ENCODE results near the gene ERC2. TPM values are rescaled to one million over a fixed set of nuclear protein-coding genes. Genes with fewer than 3 reads are reported as not detected.
"Not testable (repeated sequence)": the region's sequence is repeated elsewhere in the genome, so short reads cannot be mapped to it uniquely, and the experiment has no call there.

ERC2 gene
- 0.51 TPM in 1 of 2 replicates, not detected in the other for total RNA-seq (2012; rRNA removed)

DNA sequence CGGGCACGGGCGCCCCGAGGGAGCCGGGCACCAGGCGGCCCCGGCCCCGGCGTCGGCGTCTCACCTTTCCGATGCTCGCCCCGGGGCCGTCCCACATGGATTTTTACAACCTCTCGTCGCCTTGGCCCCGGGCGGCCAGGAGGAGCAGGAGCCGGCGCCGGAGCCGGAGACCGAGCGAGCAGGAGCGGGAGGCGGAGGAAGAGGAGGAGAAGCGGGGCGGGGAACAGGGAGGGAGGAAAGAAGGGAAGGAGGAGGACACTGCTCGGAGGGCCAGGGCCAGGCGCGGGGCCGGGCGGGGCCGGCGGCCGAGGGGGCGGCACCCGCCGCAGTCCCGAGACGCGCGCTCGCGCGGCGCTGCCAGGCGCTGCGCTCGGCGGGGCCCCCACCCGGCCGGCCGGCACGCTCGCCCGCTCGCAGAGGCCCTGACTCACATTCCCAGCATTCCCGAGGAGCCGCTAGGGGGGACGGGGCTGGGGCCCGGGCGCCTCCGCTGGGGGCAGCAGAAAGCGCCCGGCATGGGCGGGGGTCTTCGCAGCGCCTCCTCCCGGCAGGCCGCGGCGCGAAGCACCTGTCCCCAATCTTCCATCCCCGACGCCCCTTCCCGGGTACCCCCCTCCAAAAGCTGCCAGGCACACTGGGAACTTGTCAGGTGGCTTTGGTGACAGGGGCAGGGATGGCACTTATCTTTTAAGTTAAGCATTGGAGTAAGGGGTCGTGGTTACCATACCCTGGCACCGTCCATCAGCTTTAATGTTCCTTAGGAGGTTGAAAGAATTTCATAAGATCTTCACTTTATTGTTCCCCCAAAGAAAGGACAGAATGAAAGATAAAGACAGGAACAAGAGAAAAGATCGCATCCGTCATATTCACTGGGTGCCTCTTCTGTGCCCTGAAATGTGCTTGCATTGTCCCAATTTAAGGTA, at the start of gene ERC2:
Gene ERC2 (minus strand): TSS at position 284 of the 923 bp plus-strand sequence.
- H3K27me3 ChIP-seq (ENCODE audit: control insufficient read depth, insufficient read depth, low read length): peaks cover 28% of the 10 kb centered on the region
- H3K9ac ChIP-seq (ENCODE audit: low read depth, low read length): no peak within 1 kb of the TSS
- H3K4me2 ChIP-seq (ENCODE audit: low read length): peak within 1 kb of the TSS; percentile 85
- H3K36me3 ChIP-seq (ENCODE audit: insufficient read depth, low read length): no peaks in the 10 kb centered on the region
- peaks cover 5% of the 10 kb centered on the region for H3K4me1 ChIP-seq (ENCODE audit: control insufficient read depth, insufficient read depth, low read length)
- no peaks in the 10 kb centered on the region for H3K9me3 ChIP-seq (replicated peaks; ENCODE audit: low read length)
- peak within 1 kb of the TSS; percentile 68 for H3K4me3 ChIP-seq (ENCODE audit: low read length)

DNA sequence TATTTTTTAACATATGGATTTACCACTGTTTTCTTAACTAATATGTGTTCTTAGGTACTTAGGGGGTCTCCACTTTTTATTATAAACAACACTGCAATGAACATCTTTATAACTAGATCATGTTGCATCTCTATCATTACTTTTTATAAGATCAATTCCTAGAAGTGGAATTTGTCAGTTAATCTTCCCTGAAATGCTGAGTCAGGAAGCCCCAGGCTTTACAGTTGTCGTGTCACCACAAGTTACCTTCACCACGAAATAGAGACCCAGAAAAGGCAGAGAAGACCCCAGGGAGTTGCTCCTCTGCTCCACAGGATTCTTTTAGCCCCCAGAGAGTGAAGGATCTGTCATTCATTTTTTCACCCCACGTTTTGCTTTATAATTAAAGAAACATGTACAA, 34.5 kb upstream of the ERC2 start:
- Histone ChIP-seq H3K9me3 (replicated peaks; ENCODE audit: low read length) (no peaks in the 10 kb centered on the region), H3K4me1 (ENCODE audit: control insufficient read depth, insufficient read depth, low read length) (no peaks in the 10 kb centered on the region), H3K27me3 (ENCODE audit: control insufficient read depth, insufficient read depth, low read length) (no peaks in the 10 kb centered on the region), H3K4me2 (ENCODE audit: low read length) (no peak overlapping the region), H3K9ac (ENCODE audit: low read depth, low read length) (no peak overlapping the region), H3K36me3 (ENCODE audit: insufficient read depth, low read length) (no peaks in the 10 kb centered on the region), H3K4me3 (ENCODE audit: low read length) (no peak overlapping the region)

DNA sequence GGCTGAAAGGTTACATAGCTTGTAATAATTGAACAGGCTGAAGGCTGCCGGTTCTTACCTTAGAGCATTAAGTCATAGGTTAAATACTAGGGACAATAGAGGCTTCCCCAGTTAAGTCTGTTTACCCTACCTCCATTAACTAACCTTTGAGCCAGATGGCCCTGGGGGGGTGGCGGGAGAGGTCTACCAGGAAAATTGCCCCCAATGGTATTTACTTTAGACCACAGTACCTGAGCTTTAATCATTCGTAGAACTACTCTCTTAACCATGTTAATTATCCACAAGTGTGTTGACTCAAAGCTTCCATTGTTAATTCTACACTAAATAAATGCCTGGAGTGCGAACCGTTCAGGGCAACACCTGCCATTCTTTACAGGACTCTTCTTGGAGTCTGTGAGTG, 28.1 kb upstream of the ERC2 start:
- H3K27me3 ChIP-seq (ENCODE audit: control insufficient read depth, insufficient read depth, low read length); H3K36me3 ChIP-seq (ENCODE audit: insufficient read depth, low read length); H3K4me2 ChIP-seq (ENCODE audit: low read length); H3K4me1 ChIP-seq (ENCODE audit: control insufficient read depth, insufficient read depth, low read length); H3K9me3 ChIP-seq (replicated peaks; ENCODE audit: low read length); H3K9ac ChIP-seq (ENCODE audit: low read depth, low read length); H3K4me3 ChIP-seq (ENCODE audit: low read length): not testable (repeated sequence)

DNA sequence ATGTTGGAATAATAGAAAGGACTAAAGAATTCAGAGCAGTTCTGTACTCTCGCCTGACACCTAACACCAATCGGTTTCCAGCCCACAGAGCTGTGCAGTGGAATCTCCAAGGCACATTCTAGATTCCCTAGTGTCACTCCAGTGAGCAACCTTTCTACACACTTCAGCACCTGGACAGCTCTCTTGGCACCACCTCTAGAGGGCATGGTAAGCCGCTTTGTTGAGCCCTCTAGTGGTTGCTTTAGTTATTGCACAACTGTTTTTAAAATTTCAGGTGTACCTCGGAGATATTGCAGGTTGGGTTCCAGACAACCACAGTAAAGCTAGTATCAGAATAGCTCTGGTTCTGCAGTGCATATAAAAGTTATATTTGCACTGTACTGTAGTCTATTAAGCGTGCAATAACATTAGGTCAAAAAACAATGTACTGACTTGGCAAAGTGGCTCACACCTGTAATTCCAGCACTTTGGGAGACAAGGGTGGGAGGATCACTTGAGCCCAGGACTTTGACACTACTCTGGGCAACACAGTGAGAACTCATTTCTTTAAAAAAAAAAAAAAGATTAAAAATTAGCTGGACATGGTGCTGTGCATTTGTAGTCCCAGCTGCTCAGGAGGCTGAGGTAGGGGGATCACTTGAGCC, 26.5 kb upstream of the ERC2 start:
- Histone ChIP-seq H3K9me3 (replicated peaks; ENCODE audit: low read length) (no peaks in the 10 kb centered on the region), H3K27me3 (ENCODE audit: control insufficient read depth, insufficient read depth, low read length) (no peaks in the 10 kb centered on the region), H3K4me3 (ENCODE audit: low read length) (no peak overlapping the region), H3K36me3 (ENCODE audit: insufficient read depth, low read length) (no peaks in the 10 kb centered on the region), H3K9ac (ENCODE audit: low read depth, low read length) (no peak overlapping the region), H3K4me2 (ENCODE audit: low read length) (no peak overlapping the region), H3K4me1 (ENCODE audit: control insufficient read depth, insufficient read depth, low read length) (no peaks in the 10 kb centered on the region)

DNA sequence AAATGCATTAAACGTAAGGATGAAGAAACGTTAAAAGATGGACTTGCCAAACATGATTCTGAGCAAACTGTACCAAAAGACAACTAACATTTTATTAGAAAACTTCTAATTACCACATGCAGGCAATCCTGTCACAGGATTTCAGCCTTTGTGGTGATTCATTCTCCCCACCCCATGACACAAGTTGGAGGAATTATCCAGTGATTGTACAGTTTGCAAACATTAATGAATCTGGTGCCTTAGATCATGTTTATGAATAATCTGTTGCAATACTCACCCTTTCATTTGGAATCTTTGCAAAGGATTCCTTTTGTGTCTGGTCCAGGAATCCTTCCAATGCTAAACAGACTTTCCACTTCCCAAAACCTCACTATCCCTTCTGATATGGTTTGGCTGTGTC, 23.3 kb upstream of the ERC2 start:
- Histone ChIP-seq H3K36me3 (ENCODE audit: insufficient read depth, low read length) (no peaks in the 10 kb centered on the region), H3K4me2 (ENCODE audit: low read length) (no peak overlapping the region), H3K4me1 (ENCODE audit: control insufficient read depth, insufficient read depth, low read length) (no peaks in the 10 kb centered on the region), H3K4me3 (ENCODE audit: low read length) (no peak overlapping the region), H3K9ac (ENCODE audit: low read depth, low read length) (no peak overlapping the region), H3K27me3 (ENCODE audit: control insufficient read depth, insufficient read depth, low read length) (peaks cover 7% of the 10 kb centered on the region), H3K9me3 (replicated peaks; ENCODE audit: low read length) (no peaks in the 10 kb centered on the region)

DNA sequence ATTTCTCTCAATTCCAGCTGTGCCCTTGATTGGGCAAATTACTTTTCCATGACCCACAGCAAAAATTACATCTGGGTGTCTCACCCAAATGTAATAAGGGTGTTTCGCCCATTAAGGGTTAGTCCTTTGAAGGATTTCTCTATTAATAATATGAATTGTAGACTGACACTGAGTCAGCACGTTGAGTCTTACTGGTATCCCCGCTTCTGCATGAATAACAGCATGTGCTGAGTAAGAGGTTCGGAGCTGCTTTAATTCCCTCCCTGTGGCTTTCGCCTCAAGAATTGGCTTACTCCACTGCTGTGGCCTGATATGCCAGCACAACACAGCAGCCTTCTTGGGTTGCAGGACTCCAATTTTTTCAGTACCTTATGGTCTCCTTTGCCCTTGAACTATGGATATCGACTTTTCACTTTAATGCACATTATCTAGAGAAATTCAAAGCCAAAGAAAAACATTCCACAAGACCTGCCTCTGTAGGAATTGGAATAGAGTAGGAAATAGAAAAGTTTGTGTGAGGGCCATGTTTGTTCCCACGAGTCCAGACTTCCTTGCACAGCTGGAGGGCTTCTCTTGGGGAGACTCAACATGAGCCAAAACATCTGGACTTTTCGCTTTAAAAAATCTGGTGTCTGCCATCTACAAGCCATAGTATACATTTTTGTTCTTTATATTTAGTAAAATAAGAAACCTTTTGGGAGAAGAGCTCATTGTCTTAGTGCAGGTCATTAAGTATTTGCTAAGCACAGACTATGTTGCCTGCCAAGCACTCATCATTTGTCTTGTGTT, 20.7 kb upstream of the ERC2 start:
- Histone ChIP-seq H3K36me3 (ENCODE audit: insufficient read depth, low read length) (no peaks in the 10 kb centered on the region), H3K4me1 (ENCODE audit: control insufficient read depth, insufficient read depth, low read length) (no peaks in the 10 kb centered on the region), H3K27me3 (ENCODE audit: control insufficient read depth, insufficient read depth, low read length) (peaks cover 7% of the 10 kb centered on the region)

DNA sequence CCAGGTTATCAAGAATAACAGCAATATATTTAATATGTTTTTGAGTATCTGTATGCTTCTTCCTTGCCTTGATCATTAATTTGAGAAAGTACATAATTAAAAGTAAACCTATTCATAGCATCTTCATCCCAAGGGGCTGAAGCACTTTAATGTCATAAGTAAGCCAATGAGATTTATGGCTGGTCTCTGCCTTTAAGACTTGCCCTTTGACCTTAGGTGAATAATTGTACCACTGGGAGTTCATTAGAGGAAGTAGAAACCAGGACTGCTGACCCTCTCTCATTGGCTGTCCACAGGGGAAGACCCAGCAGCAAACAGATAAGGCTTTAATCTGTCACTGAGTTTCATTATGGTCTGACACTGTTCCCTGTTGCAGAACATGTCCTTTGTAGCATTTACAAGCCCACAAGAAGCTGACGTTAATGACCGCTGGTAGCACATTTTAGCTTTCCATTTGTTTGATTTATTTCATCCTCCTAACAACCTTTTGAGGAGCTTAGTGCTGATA, 16.3 kb upstream of the ERC2 start:
- no peak overlapping the region for H3K4me2 ChIP-seq (ENCODE audit: low read length)
- H3K4me3 ChIP-seq (ENCODE audit: low read length): no peak overlapping the region
- H3K4me1 ChIP-seq (ENCODE audit: control insufficient read depth, insufficient read depth, low read length): no peaks in the 10 kb centered on the region
- H3K9me3 ChIP-seq (replicated peaks; ENCODE audit: low read length): no peaks in the 10 kb centered on the region
- no peak overlapping the region for H3K9ac ChIP-seq (ENCODE audit: low read depth, low read length)
- H3K27me3 ChIP-seq (ENCODE audit: control insufficient read depth, insufficient read depth, low read length): peaks cover 7% of the 10 kb centered on the region
- H3K36me3 ChIP-seq (ENCODE audit: insufficient read depth, low read length): no peaks in the 10 kb centered on the region

More for the DNA sequence above, 20.7 kb upstream of the ERC2 start:
- no peaks in the 10 kb centered on the region for H3K9me3 ChIP-seq (replicated peaks; ENCODE audit: low read length)
- no peak overlapping the region for H3K4me3 ChIP-seq (ENCODE audit: low read length)
- H3K9ac ChIP-seq (ENCODE audit: low read depth, low read length): no peak overlapping the region
- no peak overlapping the region for H3K4me2 ChIP-seq (ENCODE audit: low read length)

DNA sequence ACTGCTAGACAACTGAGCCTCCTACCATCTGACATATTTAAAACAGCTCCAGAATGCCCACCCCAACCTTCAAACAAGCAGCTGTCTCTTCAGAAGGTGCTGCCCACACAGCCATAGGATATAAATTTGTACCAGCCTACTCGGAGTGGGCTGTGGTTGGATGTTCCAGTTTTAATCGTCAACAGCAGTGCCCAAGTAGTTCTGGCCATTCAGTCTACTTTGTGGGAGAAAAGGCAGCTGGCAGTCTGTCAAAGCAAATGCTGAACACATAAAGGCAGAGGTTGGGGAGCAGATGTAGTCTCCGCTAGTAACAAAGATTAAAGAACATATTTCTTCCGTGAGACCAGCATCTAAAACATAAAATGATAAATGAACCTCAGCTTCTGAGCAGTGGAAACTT, 15.9 kb upstream of the ERC2 start:
- no peak overlapping the region for H3K9ac ChIP-seq (ENCODE audit: low read depth, low read length)
- H3K4me2 ChIP-seq (ENCODE audit: low read length): no peak overlapping the region
- H3K27me3 ChIP-seq (ENCODE audit: control insufficient read depth, insufficient read depth, low read length): peaks cover 7% of the 10 kb centered on the region
- H3K4me3 ChIP-seq (ENCODE audit: low read length): no peak overlapping the region
- no peaks in the 10 kb centered on the region for H3K4me1 ChIP-seq (ENCODE audit: control insufficient read depth, insufficient read depth, low read length)
- H3K9me3 ChIP-seq (replicated peaks; ENCODE audit: low read length): no peaks in the 10 kb centered on the region
- no peaks in the 10 kb centered on the region for H3K36me3 ChIP-seq (ENCODE audit: insufficient read depth, low read length)

DNA sequence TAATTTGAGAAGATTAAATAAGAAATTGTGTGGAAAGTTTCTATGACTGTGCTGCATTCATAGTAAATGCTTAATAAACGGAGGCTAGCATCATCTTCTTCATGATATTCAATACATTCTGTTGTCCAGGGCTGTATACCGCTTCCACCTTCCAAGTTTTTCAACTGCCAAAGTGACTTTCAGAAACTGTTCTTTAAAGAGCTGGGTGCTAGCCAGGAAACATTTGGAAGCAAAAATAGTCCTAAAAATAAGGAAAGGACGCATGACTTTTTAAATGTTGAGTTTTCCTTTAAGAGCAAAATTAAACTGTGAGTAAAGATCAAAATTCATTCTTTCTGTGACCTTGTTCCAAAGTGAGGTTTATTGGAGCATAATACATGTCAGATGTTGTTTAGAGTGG, 9.4 kb upstream of the ERC2 start:
- Histone ChIP-seq H3K4me3 (ENCODE audit: low read length) (no peak overlapping the region), H3K4me1 (ENCODE audit: control insufficient read depth, insufficient read depth, low read length) (no peaks in the 10 kb centered on the region), H3K27me3 (ENCODE audit: control insufficient read depth, insufficient read depth, low read length) (peaks cover 4% of the 10 kb centered on the region), H3K9me3 (replicated peaks; ENCODE audit: low read length) (no peaks in the 10 kb centered on the region), H3K4me2 (ENCODE audit: low read length) (no peak overlapping the region), H3K9ac (ENCODE audit: low read depth, low read length) (no peak overlapping the region), H3K36me3 (ENCODE audit: insufficient read depth, low read length) (no peaks in the 10 kb centered on the region)

DNA sequence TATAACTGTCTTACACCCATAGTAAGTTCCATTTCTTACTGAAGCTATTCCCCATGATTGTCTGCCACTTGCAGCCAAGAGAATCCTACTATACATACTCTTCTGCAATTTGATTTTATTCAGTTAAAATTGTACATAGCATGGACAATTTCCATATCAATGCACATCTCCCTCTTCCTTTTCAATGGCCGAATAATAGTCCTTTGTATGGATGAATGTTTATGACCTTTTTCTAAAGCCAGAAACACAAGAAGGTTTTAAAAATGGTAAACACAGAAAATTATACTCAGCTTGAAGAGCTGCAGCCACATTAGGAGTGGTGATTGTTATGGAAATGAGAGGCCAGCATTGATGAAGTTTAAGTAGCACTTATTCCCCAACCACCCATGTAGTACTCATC, 8.5 kb upstream of the ERC2 start:
- Histone ChIP-seq H3K9ac (ENCODE audit: low read depth, low read length) (no peak overlapping the region), H3K9me3 (replicated peaks; ENCODE audit: low read length) (no peaks in the 10 kb centered on the region), H3K36me3 (ENCODE audit: insufficient read depth, low read length) (no peaks in the 10 kb centered on the region), H3K4me3 (ENCODE audit: low read length) (no peak overlapping the region), H3K4me1 (ENCODE audit: control insufficient read depth, insufficient read depth, low read length) (no peaks in the 10 kb centered on the region), H3K4me2 (ENCODE audit: low read length) (no peak overlapping the region), H3K27me3 (ENCODE audit: control insufficient read depth, insufficient read depth, low read length) (peaks cover 4% of the 10 kb centered on the region)

DNA sequence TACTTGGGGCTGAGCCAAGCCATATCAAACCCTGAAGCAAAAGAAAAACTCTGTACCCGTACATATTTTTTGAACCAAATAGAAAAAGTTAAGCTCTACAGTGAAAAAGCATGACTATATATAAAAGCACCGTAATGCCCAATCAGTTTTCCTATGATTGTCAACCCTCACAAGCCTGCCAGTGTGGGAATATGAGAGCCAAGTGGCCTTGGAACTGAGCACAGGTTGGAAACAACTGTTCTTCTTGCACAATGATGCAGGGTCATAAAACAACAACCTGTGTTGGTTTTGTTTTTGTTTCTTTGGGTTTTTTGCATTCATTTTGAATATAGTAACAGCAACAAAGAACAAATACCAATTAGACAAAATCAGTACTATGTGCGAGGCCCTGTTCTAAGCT, 3.5 kb upstream of the ERC2 start:
- Histone ChIP-seq H3K27me3 (ENCODE audit: control insufficient read depth, insufficient read depth, low read length) (peaks cover 21% of the 10 kb centered on the region), H3K36me3 (ENCODE audit: insufficient read depth, low read length) (no peaks in the 10 kb centered on the region), H3K4me1 (ENCODE audit: control insufficient read depth, insufficient read depth, low read length) (peaks cover 5% of the 10 kb centered on the region), H3K4me3 (ENCODE audit: low read length) (no peak overlapping the region), H3K9ac (ENCODE audit: low read depth, low read length) (no peak overlapping the region), H3K4me2 (ENCODE audit: low read length) (no peak overlapping the region), H3K9me3 (replicated peaks; ENCODE audit: low read length) (no peaks in the 10 kb centered on the region)
